ENCODE data around the gene SLC17A6. TPM values are rescaled to one million over a fixed set of nuclear protein-coding genes. Genes with fewer than 3 reads are reported as not detected.

Gene SLC17A6
- total and polyA plus RNA-seq, 8 donors: 0.12 to 4.0 (median 0.19) TPM

- Histone ChIP-seq H3K4me3 (no peak overlapping the region), H3K27me3 (peaks cover 5 to 41% (median 13%) of the 10 kb centered on the region in 4 donors), H3K36me3 (no peaks in the 10 kb centered on the region), H3K27ac (no peak overlapping the region), H3K9me3 (no peaks in the 10 kb centered on the region), H3K4me1 (no peaks in the 10 kb centered on the region)
- ATAC-seq (no peak), DNase-seq (no peak), FAIRE-seq (no peak)
- 17 to 18% methylated on average over 3 of the region's 3 CpGs for WGBS, 2 donors
- intact Hi-C loops (cut with DNase I): loop anchor here in 2 of 3 donors (5.0 to 10.0 kb wide), 3 partner anchors 188 to 451 kb away; no protein-coding TSS in a partner anchor
- TF ChIP-seq CTCF (IDR thresholded peaks at IDR 0.05): no peak
Observed at GRCh38 chr11:22344081-22344480, 5.9 kb downstream of the SLC17A6 start.

- DNase-seq (no peak), FAIRE-seq (no peak), ATAC-seq (no peak)
- Histone ChIP-seq H3K36me3 (no peaks in the 10 kb centered on the region), H3K27ac (no peak overlapping the region), H3K4me1 (no peaks in the 10 kb centered on the region), H3K9me3 (no peaks in the 10 kb centered on the region), H3K27me3 (peaks cover 0 to 22% (median 1%) of the 10 kb centered on the region in 4 donors), H3K4me3 (no peak overlapping the region)
- intact Hi-C loops (cut with DNase I): loop anchor here in 1 of 3 donors (10.0 kb wide), 2 partner anchors 189 to 449 kb away; no protein-coding TSS in a partner anchor
- TF ChIP-seq CTCF (IDR thresholded peaks at IDR 0.05): no peak
Observed at GRCh38 chr11:22346282-22346681, 8.1 kb downstream of the SLC17A6 start.

- 88 to 95% methylated on average over 4 of the region's 4 CpGs for WGBS, 2 donors
- H3K27me3 ChIP-seq: peaks cover 0 to 14% (median 0%) of the 10 kb centered on the region in 4 donors
- no peaks in the 10 kb centered on the region for H3K4me1 ChIP-seq
- FAIRE-seq (no peak), DNase-seq (no peak), ATAC-seq (no peak)
- no peak overlapping the region for H3K27ac ChIP-seq
- no peak overlapping the region for H3K4me3 ChIP-seq
- no peaks in the 10 kb centered on the region for H3K36me3 ChIP-seq
- H3K9me3 ChIP-seq: no peaks in the 10 kb centered on the region
- intact Hi-C loops (cut with DNase I): loop anchor here in 1 of 3 donors (10.0 kb wide), 2 partner anchors 187 to 447 kb away; no protein-coding TSS in a partner anchor
- no peak for TF ChIP-seq CTCF (IDR thresholded peaks at IDR 0.05)
Observed at GRCh38 chr11:22347857-22348487, 9.8 kb downstream of the SLC17A6 start.

GRCh38 chr11:22349491-22349890, 11.3 kb downstream of the SLC17A6 start:
- Histone ChIP-seq H3K36me3 (no peaks in the 10 kb centered on the region), H3K27ac (no peak overlapping the region), H3K4me1 (no peaks in the 10 kb centered on the region), H3K9me3 (no peaks in the 10 kb centered on the region), H3K27me3 (peaks cover 0 to 3% (median 0%) of the 10 kb centered on the region in 4 donors), H3K4me3 (no peak overlapping the region)
- no peak for TF ChIP-seq CTCF (IDR thresholded peaks at IDR 0.05)
- FAIRE-seq (no peak), DNase-seq (no peak), ATAC-seq (no peak)
- intact Hi-C loops (cut with DNase I): loop anchor here in 1 of 3 donors (10.0 kb wide), 2 partner anchors 185 to 445 kb away; no protein-coding TSS in a partner anchor
- 70 to 76% methylated on average over 2 of the region's 2 CpGs for WGBS, 2 donors

GRCh38 chr11:22359295-22359694, 21.1 kb downstream of the SLC17A6 start:
- Histone ChIP-seq H3K36me3 (no peaks in the 10 kb centered on the region), H3K27me3 (no peaks in the 10 kb centered on the region), H3K4me3 (no peak overlapping the region), H3K9me3 (no peaks in the 10 kb centered on the region), H3K4me1 (no peaks in the 10 kb centered on the region), H3K27ac (no peak overlapping the region)
- TF ChIP-seq CTCF (IDR thresholded peaks at IDR 0.05): no peak
- intact Hi-C loops (cut with DNase I): no loop called here
- 59 to 76% methylated on average over 2 of the region's 2 CpGs for WGBS, 2 donors
- DNase-seq: no peak
- no peak for FAIRE-seq
- ATAC-seq: no peak

All from pancreas (tissue), 10 donors.